Stimulated activated naive CD4-positive, alpha-beta T cell treated with Interleukin-2 at 50 U/mL for 16 hours (primary cell): ENCODE measurements around the gene USP15.
A peak's percentile ranks its signal among the peaks of the same experiment; 100 is the strongest.

Source experiments
- DNase-seq: peaks from one replicate; lab custom pipeline; 2025; lab: John Stamatoyannopoulos, UW

The USP15 gene

DNA sequence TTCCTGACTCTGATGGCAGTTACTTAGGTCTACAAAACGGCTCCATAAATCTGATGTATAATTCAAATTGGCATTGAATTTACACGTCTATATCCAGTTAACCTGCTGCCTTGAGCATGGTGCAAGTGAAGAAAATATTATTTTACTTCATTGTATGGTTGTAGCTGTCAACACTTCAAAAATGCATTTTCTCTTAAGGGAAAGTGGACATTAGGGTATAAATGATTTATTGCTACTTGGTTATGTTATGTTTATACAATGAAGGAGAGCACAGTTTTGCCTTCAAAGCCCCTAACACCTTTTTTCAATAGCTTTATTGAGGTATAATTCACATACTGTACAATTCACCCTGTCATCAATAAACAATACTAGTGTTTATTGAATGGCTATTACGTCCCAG is 2.0 kb upstream of the USP15 start:
- no peak for DNase-seq

DNA sequence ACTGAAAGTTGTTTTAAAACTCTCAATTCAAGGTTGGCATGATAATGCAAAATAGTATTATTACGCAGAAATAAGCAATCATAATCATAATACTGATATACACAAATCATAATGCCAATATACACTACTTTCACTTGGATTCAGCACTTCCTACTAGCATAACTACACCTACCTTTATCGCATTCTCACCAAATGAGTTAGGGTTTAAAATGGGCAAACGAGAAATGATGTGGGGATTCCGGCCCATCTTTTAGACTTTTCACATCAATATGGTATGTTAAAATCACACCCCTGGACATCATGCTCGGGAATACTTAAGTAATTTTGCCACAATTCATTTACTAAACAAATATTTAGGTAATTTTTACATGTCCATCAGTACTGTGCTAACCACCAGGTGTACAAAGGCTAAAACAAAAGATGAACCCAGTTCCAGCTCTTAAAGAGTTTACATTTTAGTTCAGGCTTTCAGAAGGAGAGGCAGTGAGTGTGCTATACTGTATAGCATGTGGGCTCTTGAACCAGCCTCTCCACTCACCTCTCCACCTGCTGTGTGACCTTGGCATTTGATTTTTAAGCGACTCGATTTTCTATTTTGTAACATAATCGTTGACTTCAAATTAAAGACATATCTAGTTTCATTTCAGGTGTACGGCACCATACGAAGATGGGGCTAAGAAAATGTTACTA is 1.1 kb upstream of the USP15 start:
- DNase-seq: no peak

DNA sequence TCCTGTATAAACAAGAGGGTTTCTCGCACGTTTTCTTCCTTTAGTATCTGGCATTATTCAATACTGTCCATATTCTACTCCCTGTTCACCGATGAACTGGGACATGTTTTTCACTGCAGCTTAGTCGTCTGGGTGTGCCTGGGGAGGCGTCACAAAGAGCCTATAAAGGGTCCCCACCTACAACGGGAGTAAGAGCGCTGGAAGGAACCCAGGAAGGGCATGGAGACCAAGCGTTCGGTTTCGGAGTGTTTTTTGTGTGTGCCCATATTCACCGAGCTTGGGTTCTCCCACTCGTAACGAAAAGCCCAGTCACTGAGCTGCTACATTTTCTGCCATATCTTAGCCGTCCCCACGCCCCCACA is 592 bp upstream of the USP15 start:
- DNase-seq: no peak

DNA sequence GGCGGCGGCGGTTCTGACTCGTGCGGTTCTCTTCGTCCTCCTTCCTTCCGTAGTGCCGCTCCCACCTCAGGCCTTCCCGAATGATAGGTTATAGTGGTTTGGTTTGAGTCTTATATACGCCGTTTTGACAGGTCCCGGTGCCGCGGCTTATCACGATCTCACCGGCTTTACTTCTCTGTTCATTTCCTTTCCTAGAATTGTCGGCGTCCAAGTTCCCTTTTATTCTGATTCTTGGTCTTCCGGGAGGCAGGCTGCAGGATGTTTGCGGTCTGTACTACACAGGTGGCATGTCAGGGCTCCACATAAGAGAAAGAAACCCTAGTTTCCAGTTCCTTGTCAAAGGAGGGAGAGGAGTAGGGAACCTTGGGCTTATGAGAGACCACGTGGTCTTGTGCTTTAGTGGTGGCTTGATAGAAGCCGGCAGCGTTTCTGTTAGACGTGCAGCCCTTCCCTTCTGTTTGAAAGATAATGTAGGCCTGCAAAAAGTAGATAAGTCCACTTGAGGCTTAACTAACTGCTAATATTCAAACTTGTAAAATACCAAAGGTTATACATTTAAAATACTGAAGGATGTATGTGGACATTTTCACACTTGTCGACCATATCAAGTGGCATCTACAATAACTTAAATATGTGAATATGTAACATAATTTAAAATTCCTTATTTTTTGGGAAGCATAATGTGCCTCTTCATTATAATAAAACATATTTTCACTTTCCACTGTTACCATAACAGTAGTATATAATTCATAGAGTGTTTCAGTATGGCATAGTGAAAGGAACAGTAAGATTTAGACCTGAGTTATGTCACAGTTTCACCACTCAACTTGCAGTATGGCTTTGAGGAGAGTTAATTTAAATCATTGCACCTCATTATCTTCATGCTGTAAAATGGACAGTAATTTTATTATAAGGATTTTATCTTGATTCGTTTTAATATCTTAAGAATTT is 804 bp downstream of the USP15 start:
- peak; percentile 47 for DNase-seq

DNA sequence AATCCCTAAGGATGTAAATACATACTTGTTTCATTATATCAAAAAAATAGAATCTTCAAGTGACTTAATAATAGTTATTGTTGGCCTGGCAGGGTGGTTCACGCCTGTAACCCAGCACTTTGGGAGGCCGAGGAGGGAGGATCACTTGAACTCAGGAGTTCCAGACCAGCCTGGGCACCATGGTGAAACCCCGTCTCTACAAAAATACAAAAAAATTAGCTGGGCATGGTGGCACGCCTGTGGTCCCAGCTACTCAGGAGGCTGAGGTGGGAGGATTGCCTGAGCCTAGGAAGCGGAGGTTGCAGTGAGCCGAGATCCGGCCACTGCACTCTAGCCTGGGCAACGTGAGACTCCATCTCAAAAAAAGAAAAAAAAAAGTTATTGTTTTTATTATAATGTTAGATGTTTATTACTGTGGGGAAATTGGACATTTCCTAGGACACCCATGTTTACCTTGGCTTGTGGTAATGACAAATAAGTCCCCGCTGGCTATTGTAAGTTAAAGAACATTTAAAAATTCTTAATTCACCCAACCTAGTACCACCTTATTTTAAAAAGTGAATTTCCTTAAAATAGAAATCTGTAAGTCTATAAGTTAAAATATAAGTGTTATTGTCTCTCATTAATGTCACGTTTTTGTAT is 1.8 kb downstream of the USP15 start:
- DNase-seq: no peak

DNA sequence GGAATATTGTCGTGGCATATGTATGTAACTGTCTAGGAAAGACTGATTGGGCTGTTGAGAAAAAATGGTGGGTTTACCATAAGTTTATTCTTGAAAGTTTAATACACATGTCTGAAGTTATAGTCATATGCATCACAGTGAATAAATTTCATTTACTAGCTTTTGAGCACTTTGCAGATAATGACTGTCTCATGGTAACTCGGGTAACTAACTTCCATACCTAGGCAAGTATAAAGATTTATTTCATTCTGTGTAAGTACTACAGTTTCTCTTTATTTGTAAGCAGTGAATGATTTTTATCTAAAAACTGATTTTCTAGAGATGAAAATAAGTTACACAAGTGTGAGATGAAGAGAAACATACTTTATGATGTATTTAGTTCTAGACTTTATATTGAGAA is 3.0 kb downstream of the USP15 start:
- DNase-seq: no peak

DNA sequence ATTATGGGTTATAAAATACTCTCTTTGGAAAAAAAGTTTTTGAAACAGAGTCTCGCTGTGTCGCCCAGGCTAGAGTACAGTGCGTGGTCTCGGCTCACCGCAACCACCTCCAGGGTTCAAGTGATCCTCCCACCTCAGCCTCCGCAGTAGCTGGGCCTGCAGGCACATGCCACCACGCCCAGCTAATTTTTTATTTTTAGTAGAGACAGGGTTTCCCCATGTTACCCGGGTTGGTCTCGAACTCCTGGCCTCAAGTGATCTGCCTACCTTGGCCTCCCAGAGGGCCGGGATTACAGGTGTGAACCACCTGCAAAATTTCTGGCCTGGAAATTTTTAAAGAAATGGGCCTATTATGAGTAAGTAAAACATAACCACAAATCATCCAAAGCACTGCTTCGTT is 3.8 kb downstream of the USP15 start:
- DNase-seq: no peak

DNA sequence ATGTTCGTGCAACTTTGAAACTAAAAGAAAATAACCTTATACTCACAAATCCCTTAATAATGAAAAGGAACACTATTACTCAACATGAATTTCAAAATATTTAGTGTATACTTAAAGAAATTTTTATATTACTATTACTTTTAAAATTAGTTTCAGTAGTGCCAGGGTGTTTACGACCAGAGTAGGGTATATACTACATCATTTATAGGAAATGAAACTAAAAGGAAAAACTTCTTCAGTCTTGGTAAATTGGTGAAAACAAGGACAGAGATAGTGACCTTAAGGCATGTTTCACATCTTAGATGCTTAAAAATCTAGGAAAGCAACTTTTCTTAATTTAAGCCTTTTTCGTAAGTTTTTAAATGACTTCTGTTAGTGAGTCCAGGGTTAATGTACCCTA is 4.5 kb downstream of the USP15 start:
- DNase-seq: no peak

DNA sequence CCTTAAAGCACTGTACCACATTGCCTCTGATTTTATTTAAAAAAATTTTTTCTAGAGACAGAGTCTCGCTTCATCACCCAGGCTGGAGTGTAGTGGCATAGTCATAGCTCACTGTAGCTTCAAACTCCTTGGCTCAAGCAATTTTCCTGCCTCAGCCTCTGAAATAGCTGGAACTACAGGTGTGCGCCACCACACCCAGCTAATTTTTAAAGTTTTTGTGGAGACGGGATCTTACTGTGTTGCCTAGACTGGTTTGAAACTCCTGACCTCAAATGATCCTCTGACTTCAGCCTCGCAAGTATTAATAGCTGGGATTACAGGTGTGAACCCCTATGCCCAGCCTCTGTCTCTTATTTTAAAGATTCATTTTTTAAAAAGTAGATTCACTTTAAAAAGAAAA is 5.3 kb downstream of the USP15 start:
- no peak for DNase-seq

DNA sequence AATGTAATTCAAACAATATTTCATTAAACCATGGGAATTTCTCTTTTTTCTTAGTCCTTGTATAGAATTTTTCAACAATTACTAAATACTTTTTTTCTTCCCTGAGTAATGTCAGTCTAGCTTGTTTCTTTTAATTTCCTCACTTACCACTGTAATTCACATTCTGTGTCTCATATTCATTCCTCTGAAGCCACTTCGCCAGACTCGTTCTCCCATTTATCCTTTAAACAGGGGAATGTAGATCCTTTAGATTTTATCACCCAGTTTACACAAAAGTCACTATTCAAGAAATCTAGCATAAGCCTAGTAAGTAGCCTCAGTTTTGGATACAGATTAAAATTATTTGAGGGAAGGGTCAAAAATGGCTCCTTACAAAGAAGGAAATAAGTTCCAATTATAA is 6.8 kb downstream of the USP15 start:
- no peak for DNase-seq

DNA sequence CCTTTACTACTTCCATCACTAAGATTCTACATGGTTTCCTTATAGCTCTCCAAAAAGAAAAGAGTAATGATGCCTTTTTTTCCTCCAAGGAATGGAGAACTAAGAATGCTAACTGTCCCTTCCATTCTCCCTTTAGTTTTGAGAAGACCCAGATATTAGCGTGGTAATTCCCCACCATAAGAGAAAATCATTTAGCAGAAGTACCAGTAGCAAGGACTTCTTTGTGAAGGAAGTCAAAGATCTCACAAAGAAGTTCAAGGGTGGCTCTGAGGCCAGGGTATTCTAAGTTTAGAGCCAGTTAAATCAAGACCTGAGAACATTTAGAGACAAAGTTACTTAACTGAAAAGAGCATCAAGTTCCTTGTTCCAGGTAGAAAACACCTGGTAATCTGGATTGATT is 7.3 kb downstream of the USP15 start:
- no peak for DNase-seq

DNA sequence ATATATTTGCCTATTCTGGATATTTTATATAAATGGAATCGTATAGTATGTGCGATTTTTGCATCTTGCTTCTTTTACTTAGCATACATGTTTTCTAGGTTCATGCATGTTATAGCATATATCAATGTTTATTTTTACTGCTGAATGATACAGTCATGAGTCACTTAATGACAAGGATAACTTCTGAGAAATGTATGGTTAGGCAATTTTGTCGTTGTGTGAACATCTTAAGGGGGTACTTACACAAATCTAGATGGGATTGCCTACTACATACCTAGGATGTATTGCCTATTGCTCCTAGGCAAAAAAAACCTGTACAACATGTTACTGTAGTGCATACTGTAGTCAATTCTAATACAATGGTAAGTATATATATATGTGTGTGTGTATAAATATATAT is 8.8 kb downstream of the USP15 start:
- DNase-seq: no peak

DNA sequence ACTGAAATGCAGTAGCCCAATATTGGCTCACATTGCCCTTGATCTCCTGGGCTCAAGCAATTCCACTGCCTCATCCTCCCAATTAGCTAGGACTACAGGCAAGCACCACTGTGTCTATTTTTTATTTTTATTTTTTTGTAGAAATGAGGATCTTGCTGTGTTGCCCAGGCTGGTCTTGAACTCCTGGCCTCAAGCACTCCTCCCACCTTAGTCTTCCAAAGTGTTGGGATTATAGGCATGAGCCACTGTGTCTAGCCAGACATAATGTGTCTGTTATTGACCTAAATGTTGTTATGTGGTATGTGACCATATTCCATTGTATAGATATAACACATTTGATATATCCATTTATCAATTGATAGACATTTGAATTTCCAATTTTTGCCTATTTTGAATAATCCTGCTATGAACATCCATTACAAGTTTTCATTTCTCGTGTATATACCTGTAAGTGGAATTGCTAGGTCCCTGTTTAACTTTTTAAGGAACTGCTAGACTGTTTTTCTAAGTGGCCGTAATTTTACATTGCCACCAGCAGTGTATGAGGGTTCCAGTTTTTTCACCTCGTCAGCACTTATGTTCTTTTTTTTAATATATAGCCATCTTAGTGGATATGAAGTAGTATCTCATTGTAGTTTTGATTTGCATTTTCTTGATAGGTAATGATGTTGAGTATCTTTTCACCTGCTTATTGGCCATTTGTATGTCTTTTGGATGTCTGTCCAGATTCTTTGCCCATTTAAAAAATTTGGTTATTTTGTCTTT is 9.4 kb downstream of the USP15 start:
- no peak for DNase-seq

DNA sequence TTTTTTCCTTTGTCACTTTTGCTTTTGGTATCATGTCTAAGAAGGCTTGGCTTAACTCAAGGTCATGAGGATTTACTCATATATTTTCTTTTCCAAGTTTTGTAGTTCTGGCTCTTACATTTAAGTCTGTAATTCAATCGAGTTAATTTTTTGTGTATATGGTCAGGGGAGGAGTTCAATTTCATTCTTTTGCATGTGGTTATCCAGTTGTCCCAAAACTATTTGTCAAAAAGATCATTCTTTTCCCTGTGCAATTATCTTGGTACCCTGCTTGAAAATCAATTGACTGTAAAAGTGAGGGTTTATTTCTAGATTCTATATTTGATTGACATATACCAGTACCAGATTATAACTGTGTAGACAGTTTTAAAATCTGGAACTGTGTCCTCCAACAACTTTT is 10.2 kb downstream of the USP15 start:
- no peak for DNase-seq

DNA sequence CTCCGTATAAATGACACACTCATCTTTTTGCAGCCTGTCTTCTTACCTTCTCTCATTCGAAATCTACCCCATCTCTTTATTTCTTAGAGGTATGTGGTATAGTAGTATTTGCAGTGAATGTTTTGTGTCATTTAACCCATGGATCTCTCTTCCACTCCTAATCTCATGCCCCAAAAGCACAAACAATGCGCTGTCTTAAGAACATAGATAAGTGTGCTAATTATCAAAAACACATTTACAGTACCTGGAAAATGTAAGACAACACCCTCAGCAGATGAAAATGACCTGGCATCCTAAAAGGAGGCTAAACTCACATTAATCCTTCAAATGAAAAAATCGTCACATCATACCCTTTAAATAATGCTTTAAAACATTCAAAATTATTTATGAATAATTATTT is 10.7 kb downstream of the USP15 start:
- no peak for DNase-seq

DNA sequence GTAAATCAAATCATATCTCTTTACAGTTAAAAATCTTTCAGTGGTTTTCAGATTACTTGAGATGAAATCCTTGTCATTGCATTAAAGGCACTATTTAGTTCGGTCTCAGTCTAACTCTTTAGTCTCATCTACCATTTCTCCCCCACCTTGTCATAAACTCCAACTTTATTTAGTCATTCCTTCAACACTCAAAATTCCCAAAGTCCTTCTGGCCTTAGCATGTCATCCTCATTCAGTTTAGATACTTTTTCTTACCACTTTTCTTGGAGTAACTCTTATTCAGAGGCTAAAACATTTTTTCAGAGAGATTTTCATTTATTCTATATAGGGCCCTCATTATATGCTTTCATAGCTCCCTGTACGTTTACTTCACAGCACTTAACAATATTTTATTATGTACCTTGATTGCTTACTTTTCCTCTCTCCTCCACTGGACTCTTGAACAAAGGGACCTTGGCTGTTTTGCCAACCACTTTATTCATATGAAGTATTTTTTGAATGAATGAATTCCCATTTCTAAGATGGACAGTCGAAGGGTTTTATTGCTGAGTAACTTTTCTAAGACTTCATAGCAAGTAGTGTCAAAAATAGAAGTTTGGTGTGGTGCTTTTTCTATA is 12.8 kb downstream of the USP15 start:
- no peak for DNase-seq

DNA sequence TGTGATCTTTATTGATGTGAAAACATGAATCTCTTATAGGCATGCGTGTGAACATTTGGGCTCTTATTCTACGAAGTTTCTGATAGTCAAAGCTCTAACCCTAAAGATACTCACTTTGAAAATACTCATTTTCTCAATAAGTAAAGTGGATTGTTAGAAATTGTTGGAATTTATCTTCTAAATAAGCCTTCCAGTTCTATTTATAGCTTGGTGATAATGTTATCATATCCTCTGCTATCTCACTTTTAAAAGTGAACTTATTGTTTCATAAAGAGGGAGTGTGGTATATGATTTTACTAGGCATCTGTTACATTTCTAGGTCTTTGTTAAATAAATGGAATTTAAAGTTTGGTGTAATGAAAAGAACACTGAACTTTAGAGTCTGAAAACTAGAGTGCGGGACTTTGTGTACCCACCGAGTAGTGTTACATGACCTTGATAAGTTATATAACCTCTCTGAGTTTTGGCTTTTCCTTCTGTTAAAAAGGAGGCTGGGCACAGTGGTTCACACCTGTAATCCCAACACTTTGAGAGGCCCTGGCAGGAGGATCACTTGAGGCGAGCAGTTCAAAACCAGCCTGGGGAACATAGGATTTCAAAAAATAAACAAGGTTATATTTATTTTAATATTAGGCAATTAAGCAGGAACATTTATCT is 13.6 kb downstream of the USP15 start:
- no peak for DNase-seq

DNA sequence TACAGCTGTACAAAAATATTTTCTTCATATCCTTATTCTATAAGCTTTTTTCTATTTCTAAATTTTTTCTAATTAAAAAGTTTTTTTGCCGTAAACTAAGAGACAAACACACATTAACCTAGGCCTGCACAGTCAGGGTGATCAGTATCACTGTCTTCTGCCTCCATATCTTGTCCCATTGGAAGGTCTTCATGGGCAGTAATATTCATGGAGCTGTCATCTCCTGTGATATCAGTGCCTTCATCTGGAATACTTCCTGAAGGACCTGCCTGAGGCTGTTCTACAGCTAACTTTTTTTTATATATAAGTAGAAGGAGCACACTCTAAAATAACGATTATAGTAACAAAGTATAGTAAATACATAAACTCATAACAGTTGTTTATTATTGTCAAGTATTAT is 17.8 kb downstream of the USP15 start:
- no peak for DNase-seq

DNA sequence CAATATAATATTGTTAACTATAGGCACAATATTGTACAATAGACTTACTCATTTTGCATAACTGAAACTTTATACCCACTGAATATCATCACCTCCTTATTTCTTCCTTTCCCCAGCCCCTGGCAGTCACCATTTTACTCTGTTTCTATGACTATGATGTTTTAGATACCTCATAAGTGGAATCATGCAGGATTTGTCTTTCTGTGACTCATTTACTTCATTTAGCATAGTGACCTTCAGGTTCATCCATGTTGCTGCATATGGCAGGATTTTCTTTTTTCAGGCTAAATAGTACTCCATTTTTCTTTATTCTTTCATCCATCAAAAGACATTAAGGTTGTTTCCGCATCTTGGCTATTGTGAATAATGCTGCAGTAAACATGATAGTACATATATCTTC is 18.9 kb downstream of the USP15 start:
- no peak for DNase-seq

DNA sequence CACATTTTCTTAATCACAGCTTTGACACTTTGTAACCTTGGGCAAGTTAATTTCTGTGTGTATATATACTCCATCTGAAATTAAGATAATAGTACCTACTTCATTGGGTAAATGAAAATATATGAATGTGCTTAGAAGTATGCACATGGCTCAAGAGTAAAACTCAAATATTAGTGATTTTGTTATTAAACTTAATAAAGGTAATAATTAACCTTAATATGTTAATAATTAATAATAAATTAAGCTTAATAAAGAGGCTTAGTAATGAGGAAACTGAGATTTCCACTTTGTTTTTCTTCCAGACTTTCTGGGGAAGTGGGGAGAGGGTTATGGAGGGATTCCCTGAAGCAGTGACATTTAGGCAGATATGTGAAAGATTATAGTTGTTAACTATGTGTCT is 19.8 kb downstream of the USP15 start:
- DNase-seq: no peak

DNA sequence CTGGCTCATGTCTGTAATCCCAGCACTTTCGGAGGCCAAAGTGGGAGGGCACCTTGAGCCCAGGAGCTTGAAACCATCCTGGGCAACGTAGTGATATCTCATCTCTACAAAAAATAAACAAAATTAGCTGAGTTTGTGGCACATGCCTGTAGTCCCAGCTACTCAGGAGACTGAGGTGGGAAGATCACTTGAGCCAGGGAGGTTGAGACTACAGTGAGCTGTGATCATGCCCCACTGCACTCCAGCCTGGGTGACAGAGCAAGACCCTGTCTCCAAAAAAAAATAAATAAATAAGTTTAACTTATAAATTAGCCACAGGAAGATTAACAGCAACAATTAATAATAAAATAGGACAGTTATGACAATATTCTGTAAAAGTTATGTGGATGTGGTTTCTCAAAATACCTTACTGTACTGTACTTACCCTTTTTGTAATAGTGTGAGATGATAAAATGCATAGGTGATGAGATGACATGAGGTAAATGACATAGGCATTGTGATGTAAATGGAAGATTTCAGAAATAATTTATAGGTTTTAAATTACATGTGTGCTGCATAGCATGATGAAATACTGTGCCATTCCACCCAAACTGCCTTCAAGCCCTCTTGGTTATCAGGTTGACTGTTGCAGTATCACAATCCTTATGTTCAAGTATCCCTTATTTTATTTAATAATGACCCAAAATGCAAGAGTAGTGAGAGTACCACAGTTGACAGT is 22.0 kb downstream of the USP15 start:
- no peak for DNase-seq
